ENCODE data around the gene CAMTA1.

CAMTA1 gene

GRCh38 chr1:7266561-7266960, 481.3 kb downstream of the CAMTA1 start:
- H3K9ac ChIP-seq (ENCODE audit: low read length in 2 of 2) = no peak overlapping the region

GRCh38 chr1:7267493-7267892, 482.2 kb downstream of the CAMTA1 start:
- no peak overlapping the region for H3K27ac ChIP-seq (ENCODE audit: low read length)
- peaks cover 9% of the 10 kb centered on the region in 2 donors for H3K9me3 ChIP-seq (ENCODE audit: control insufficient read depth in 2 of 2, low read length in 2 of 2)
- H3K27me3 ChIP-seq (ENCODE audit: control insufficient read depth in 1 of 2, insufficient read depth in 2 of 2, low read length in 2 of 2) = peaks cover 0 to 2% of the 10 kb centered on the region in 2 donors
- H3K4me1 ChIP-seq (ENCODE audit: control insufficient read depth, insufficient read depth, low read length) = peaks cover 15% of the 10 kb centered on the region
- no peak overlapping the region for H3K4me3 ChIP-seq (ENCODE audit: low read length in 2 of 2)
- H3K36me3 ChIP-seq (ENCODE audit: control insufficient read depth in 2 of 2, insufficient read depth in 2 of 2, low read length in 2 of 2) = no peaks in the 10 kb centered on the region
- no peak overlapping the region for H3K9ac ChIP-seq (ENCODE audit: low read length in 2 of 2)

More at GRCh38 chr1:7266561-7266960, 481.3 kb downstream of the CAMTA1 start:
- no peak overlapping the region for H3K27ac ChIP-seq (ENCODE audit: low read length)
- H3K36me3 ChIP-seq (ENCODE audit: control insufficient read depth in 2 of 2, insufficient read depth in 2 of 2, low read length in 2 of 2) = no peaks in the 10 kb centered on the region
- peaks cover 9% of the 10 kb centered on the region in 2 donors for H3K9me3 ChIP-seq (ENCODE audit: control insufficient read depth in 2 of 2, low read length in 2 of 2)
- H3K4me3 ChIP-seq (ENCODE audit: low read length in 2 of 2) = no peak overlapping the region
- H3K27me3 ChIP-seq (ENCODE audit: control insufficient read depth in 1 of 2, insufficient read depth in 2 of 2, low read length in 2 of 2) = peaks cover 0 to 2% of the 10 kb centered on the region in 2 donors
- H3K4me1 ChIP-seq (ENCODE audit: control insufficient read depth, insufficient read depth, low read length) = peaks cover 15% of the 10 kb centered on the region

GRCh38 chr1:7268983-7269382, 483.7 kb downstream of the CAMTA1 start:
- Histone ChIP-seq H3K9ac (ENCODE audit: low read length in 2 of 2) (no peak overlapping the region), H3K27ac (ENCODE audit: low read length) (no peak overlapping the region), H3K27me3 (ENCODE audit: control insufficient read depth in 1 of 2, insufficient read depth in 2 of 2, low read length in 2 of 2) (peaks cover 0 to 2% of the 10 kb centered on the region in 2 donors), H3K9me3 (ENCODE audit: control insufficient read depth in 2 of 2, low read length in 2 of 2) (peaks cover 9% of the 10 kb centered on the region in 2 donors), H3K4me1 (ENCODE audit: control insufficient read depth, insufficient read depth, low read length) (peaks cover 11% of the 10 kb centered on the region), H3K36me3 (ENCODE audit: control insufficient read depth in 2 of 2, insufficient read depth in 2 of 2, low read length in 2 of 2) (no peaks in the 10 kb centered on the region), H3K4me3 (ENCODE audit: low read length in 2 of 2) (no peak overlapping the region)

- Histone ChIP-seq H3K4me1 (ENCODE audit: control insufficient read depth, insufficient read depth, low read length) (peaks cover 11% of the 10 kb centered on the region), H3K27ac (ENCODE audit: low read length) (no peak overlapping the region), H3K9me3 (ENCODE audit: control insufficient read depth in 2 of 2, low read length in 2 of 2) (peaks cover 9% of the 10 kb centered on the region in 2 donors), H3K4me3 (ENCODE audit: low read length in 2 of 2) (no peak overlapping the region), H3K36me3 (ENCODE audit: control insufficient read depth in 2 of 2, insufficient read depth in 2 of 2, low read length in 2 of 2) (no peaks in the 10 kb centered on the region), H3K27me3 (ENCODE audit: control insufficient read depth in 1 of 2, insufficient read depth in 2 of 2, low read length in 2 of 2) (peaks cover 0 to 2% of the 10 kb centered on the region in 2 donors), H3K9ac (ENCODE audit: low read length in 2 of 2) (no peak overlapping the region)
These were observed 484.3 kb downstream of the CAMTA1 start for GRCh38 chr1:7269525-7269924.

GRCh38 chr1:7274256-7274655, 489.0 kb downstream of the CAMTA1 start:
- Histone ChIP-seq H3K27ac (ENCODE audit: low read length) (no peak overlapping the region), H3K36me3 (ENCODE audit: control insufficient read depth in 2 of 2, insufficient read depth in 2 of 2, low read length in 2 of 2) (no peaks in the 10 kb centered on the region), H3K4me1 (ENCODE audit: control insufficient read depth, insufficient read depth, low read length) (no peaks in the 10 kb centered on the region), H3K9ac (ENCODE audit: low read length in 2 of 2) (no peak overlapping the region), H3K27me3 (ENCODE audit: control insufficient read depth in 1 of 2, insufficient read depth in 2 of 2, low read length in 2 of 2) (no peaks in the 10 kb centered on the region), H3K4me3 (ENCODE audit: low read length in 2 of 2) (no peak overlapping the region), H3K9me3 (ENCODE audit: control insufficient read depth in 2 of 2, low read length in 2 of 2) (peaks cover 1 to 7% of the 10 kb centered on the region in 2 donors)

GRCh38 chr1:7278045-7278444, 492.8 kb downstream of the CAMTA1 start:
- Histone ChIP-seq H3K36me3 (ENCODE audit: control insufficient read depth in 2 of 2, insufficient read depth in 2 of 2, low read length in 2 of 2) (no peaks in the 10 kb centered on the region), H3K27ac (ENCODE audit: low read length) (no peak overlapping the region), H3K27me3 (ENCODE audit: control insufficient read depth in 1 of 2, insufficient read depth in 2 of 2, low read length in 2 of 2) (no peaks in the 10 kb centered on the region), H3K4me1 (ENCODE audit: control insufficient read depth, insufficient read depth, low read length) (peaks cover 2% of the 10 kb centered on the region), H3K4me3 (ENCODE audit: low read length in 2 of 2) (no peak overlapping the region), H3K9me3 (ENCODE audit: control insufficient read depth in 2 of 2, low read length in 2 of 2) (peaks cover 0 to 2% of the 10 kb centered on the region in 2 donors), H3K9ac (ENCODE audit: low read length in 2 of 2) (no peak overlapping the region)

GRCh38 chr1:7278827-7279765, 493.8 kb downstream of the CAMTA1 start:
- Histone ChIP-seq H3K4me1 (ENCODE audit: control insufficient read depth, insufficient read depth, low read length) (peaks cover 2% of the 10 kb centered on the region), H3K27ac (ENCODE audit: low read length) (no peak overlapping the region), H3K27me3 (ENCODE audit: control insufficient read depth in 1 of 2, insufficient read depth in 2 of 2, low read length in 2 of 2) (no peaks in the 10 kb centered on the region), H3K36me3 (ENCODE audit: control insufficient read depth in 2 of 2, insufficient read depth in 2 of 2, low read length in 2 of 2) (no peaks in the 10 kb centered on the region), H3K9ac (ENCODE audit: low read length in 2 of 2) (no peak overlapping the region), H3K4me3 (ENCODE audit: low read length in 2 of 2) (no peak overlapping the region), H3K9me3 (ENCODE audit: control insufficient read depth in 2 of 2, low read length in 2 of 2) (peaks cover 0 to 2% of the 10 kb centered on the region in 2 donors)

GRCh38 chr1:7279769-7280168, 494.5 kb downstream of the CAMTA1 start:
- no peak overlapping the region for H3K9ac ChIP-seq (ENCODE audit: low read length in 2 of 2)
- no peak overlapping the region for H3K27ac ChIP-seq (ENCODE audit: low read length)
- H3K4me1 ChIP-seq (ENCODE audit: control insufficient read depth, insufficient read depth, low read length) = peaks cover 2% of the 10 kb centered on the region
- H3K4me3 ChIP-seq (ENCODE audit: low read length in 2 of 2) = no peak overlapping the region
- no peaks in the 10 kb centered on the region for H3K36me3 ChIP-seq (ENCODE audit: control insufficient read depth in 2 of 2, insufficient read depth in 2 of 2, low read length in 2 of 2)
- H3K27me3 ChIP-seq (ENCODE audit: control insufficient read depth in 1 of 2, insufficient read depth in 2 of 2, low read length in 2 of 2) = peaks cover 0 to 2% of the 10 kb centered on the region in 2 donors
- H3K9me3 ChIP-seq (ENCODE audit: control insufficient read depth in 2 of 2, low read length in 2 of 2) = peaks cover 0 to 2% of the 10 kb centered on the region in 2 donors

- Histone ChIP-seq H3K4me3 (ENCODE audit: low read length in 2 of 2) (no peak overlapping the region), H3K27me3 (ENCODE audit: control insufficient read depth in 1 of 2, insufficient read depth in 2 of 2, low read length in 2 of 2) (peaks cover 0 to 2% of the 10 kb centered on the region in 2 donors), H3K9ac (ENCODE audit: low read length in 2 of 2) (no peak overlapping the region), H3K36me3 (ENCODE audit: control insufficient read depth in 2 of 2, insufficient read depth in 2 of 2, low read length in 2 of 2) (no peaks in the 10 kb centered on the region), H3K9me3 (ENCODE audit: control insufficient read depth in 2 of 2, low read length in 2 of 2) (peaks cover 0 to 2% of the 10 kb centered on the region in 2 donors), H3K4me1 (ENCODE audit: control insufficient read depth, insufficient read depth, low read length) (peaks cover 2% of the 10 kb centered on the region), H3K27ac (ENCODE audit: low read length) (no peak overlapping the region)
These were observed 495.2 kb downstream of the CAMTA1 start for GRCh38 chr1:7280347-7280960.

- Histone ChIP-seq H3K9ac (ENCODE audit: low read length in 2 of 2) (no peak overlapping the region), H3K27me3 (ENCODE audit: control insufficient read depth in 1 of 2, insufficient read depth in 2 of 2, low read length in 2 of 2) (peaks cover 0 to 2% of the 10 kb centered on the region in 2 donors), H3K4me3 (ENCODE audit: low read length in 2 of 2) (no peak overlapping the region), H3K36me3 (ENCODE audit: control insufficient read depth in 2 of 2, insufficient read depth in 2 of 2, low read length in 2 of 2) (no peaks in the 10 kb centered on the region), H3K27ac (ENCODE audit: low read length) (no peak overlapping the region), H3K4me1 (ENCODE audit: control insufficient read depth, insufficient read depth, low read length) (peaks cover 2% of the 10 kb centered on the region), H3K9me3 (ENCODE audit: control insufficient read depth in 2 of 2, low read length in 2 of 2) (peaks cover 0 to 2% of the 10 kb centered on the region in 2 donors)
These were observed 496.6 kb downstream of the CAMTA1 start for GRCh38 chr1:7281821-7282220.
